Fibroblast of lung (primary cell): ENCODE measurements around the gene FTO. TPM values are rescaled to one million over a fixed set of nuclear protein-coding genes. Genes with fewer than 3 reads are reported as not detected.

Source experiments
- DNase-seq, 2 donors: peaks; one replicate each; pipeline versions ENCODE4 v3.0.0 to v3.0.0-alpha.2; 2010; ENCODE audit warnings: low read depth in 2 of 2
- H2AFZ ChIP-seq: 2 replicates; pipeline ENCODE4 v1.5.1; 2012; ENCODE audit warnings: low read length, control low read depth, inconsistent platforms
- H3K27ac ChIP-seq: 2 replicates; pipeline ENCODE4 v1.5.1; 2011; ENCODE audit warnings: low read length, control low read depth; ENCODE audit not compliant: insufficient read depth
- H3K27me3 ChIP-seq: 2 replicates; pipeline ENCODE4 v1.5.1; 2011; ENCODE audit warnings: mild to moderate bottlenecking, low read length; ENCODE audit not compliant: control insufficient read depth, insufficient read depth
- H3K36me3 ChIP-seq: 2 replicates; pipeline ENCODE4 v1.5.1; 2011; ENCODE audit warnings: low read length; ENCODE audit not compliant: control insufficient read depth, insufficient read depth
- H3K4me1 ChIP-seq: 2 replicates; pipeline ENCODE4 v1.5.1; 2011; ENCODE audit warnings: low read length; ENCODE audit not compliant: control insufficient read depth, insufficient read depth; ENCODE audit errors: extremely low read depth
- H3K4me2 ChIP-seq: 2 replicates; pipeline ENCODE4 v1.5.1; 2011; ENCODE audit warnings: low read length, control low read depth; ENCODE audit not compliant: insufficient read depth; ENCODE audit errors: extremely low read depth
- H3K4me3 ChIP-seq, 4 experiments: fragments of 200-600 bp in 1 of 4; sonication (generic) in 1 of 4; replicated peaks in 1 of 4; 2 replicates each; pipeline ENCODE4 v1.5.1; 2011 to 2016; ENCODE audit warnings: low read length in 4 of 4, low read depth in 3 of 4, mild to moderate bottlenecking in 3 of 4, control low read depth in 2 of 4, inconsistent platforms in 1 of 4, mixed read lengths in 1 of 4; ENCODE audit not compliant: insufficient read depth in 1 of 4; ENCODE audit errors: control extremely low read depth in 1 of 4
- H3K79me2 ChIP-seq: 2 replicates; pipeline ENCODE4 v1.5.1; 2012; ENCODE audit warnings: mild to moderate bottlenecking, low read length, inconsistent platforms; ENCODE audit not compliant: control insufficient read depth, insufficient read depth
- H3K9ac ChIP-seq: 2 replicates; pipeline ENCODE4 v1.5.1; 2011; ENCODE audit warnings: mild to moderate bottlenecking, low read length, control low read depth; ENCODE audit not compliant: insufficient read depth
- H3K9me3 ChIP-seq: 2 replicates; pipeline ENCODE4 v1.5.1; 2012; ENCODE audit warnings: low read depth, low read length; ENCODE audit not compliant: control insufficient read depth, insufficient read depth
- H4K20me1 ChIP-seq: 2 replicates; pipeline ENCODE4 v1.5.1; 2011; ENCODE audit warnings: low read length; ENCODE audit not compliant: control insufficient read depth, insufficient read depth; ENCODE audit errors: extremely low read depth
- EZH2 ChIP-seq: IDR thresholded peaks from 2 replicates; pipeline ENCODE4 v1.5.1; 2012; ENCODE audit warnings: low read length, control low read depth, mild to moderate bottlenecking; ENCODE audit errors: missing control alignments
- polyA plus RNA-seq, 2 donors: library from polyadenylated mRNA; depleted of rRNA in 1 of 2; stranded (reverse) in 1 of 2; unstranded in 1 of 2; fragments of >200 nt; gene quantifications; 2 replicates each; pipeline ENCODE4 v1.2.1, GENCODE V29; 2011 to 2012; ENCODE audit warnings: missing spikeins in 1 of 2
- total RNA-seq: library from RNA; depleted of rRNA; stranded (reverse); fragments of >200 nt; gene quantifications from 2 replicates; pipeline ENCODE4 v1.2.1, GENCODE V29; 2014
- TF ChIP-seq, protein P1 (sequence below), 2 donors: IDR thresholded peaks in 1 of 2; conservative IDR thresholded peaks in 1 of 2; 1 replicate in 1 of 2; 2 replicates in 1 of 2; pipeline ENCODE4 v1.5.1; 2011 to 2012; ENCODE audit warnings: low read length in 2 of 2, control low read depth in 1 of 2, inconsistent platforms in 1 of 2, low read depth in 1 of 2, mild to moderate bottlenecking in 1 of 2

Gene FTO
- total and polyA plus RNA-seq, 2 donors (not counting 1 experiment from before 2014, with no cell fraction given): 61.1 to 97.6 TPM

DNA sequence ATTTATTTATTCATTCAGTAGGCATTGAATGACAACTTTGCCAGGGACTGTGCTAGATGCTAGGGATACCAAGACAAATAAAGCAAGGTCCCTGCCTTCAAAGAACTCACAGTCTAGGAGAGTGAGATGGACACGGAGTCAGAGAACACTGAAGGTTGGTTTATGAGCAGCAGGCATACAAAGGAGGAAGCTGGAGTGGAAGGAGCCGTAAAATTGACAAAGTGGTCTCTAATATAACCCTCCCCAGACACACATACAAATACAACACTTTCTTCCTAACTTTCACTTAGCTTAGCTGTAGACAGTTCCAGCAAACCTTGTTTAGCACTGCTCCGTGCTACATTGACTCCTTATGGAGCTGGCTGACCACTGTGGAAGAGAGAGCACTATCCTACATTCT lies 353.0 kb downstream of the FTO start:
- H3K4me1 ChIP-seq: no peaks in the 10 kb centered on the region
- no peaks in the 10 kb centered on the region for H3K27me3 ChIP-seq
- H3K9me3 ChIP-seq: no peaks in the 10 kb centered on the region
- no peaks in the 10 kb centered on the region for H3K36me3 ChIP-seq
- H4K20me1 ChIP-seq: no peaks in the 10 kb centered on the region
- H3K27ac ChIP-seq: no peak overlapping the region
- H2AFZ ChIP-seq: no peak overlapping the region
- H3K79me2 ChIP-seq: no peaks in the 10 kb centered on the region
- TF ChIP-seq, protein P1, sequence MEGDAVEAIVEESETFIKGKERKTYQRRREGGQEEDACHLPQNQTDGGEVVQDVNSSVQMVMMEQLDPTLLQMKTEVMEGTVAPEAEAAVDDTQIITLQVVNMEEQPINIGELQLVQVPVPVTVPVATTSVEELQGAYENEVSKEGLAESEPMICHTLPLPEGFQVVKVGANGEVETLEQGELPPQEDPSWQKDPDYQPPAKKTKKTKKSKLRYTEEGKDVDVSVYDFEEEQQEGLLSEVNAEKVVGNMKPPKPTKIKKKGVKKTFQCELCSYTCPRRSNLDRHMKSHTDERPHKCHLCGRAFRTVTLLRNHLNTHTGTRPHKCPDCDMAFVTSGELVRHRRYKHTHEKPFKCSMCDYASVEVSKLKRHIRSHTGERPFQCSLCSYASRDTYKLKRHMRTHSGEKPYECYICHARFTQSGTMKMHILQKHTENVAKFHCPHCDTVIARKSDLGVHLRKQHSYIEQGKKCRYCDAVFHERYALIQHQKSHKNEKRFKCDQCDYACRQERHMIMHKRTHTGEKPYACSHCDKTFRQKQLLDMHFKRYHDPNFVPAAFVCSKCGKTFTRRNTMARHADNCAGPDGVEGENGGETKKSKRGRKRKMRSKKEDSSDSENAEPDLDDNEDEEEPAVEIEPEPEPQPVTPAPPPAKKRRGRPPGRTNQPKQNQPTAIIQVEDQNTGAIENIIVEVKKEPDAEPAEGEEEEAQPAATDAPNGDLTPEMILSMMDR (conservative IDR thresholded peaks at IDR 0.05 in 1 of 2, IDR thresholded peaks at IDR 0.05 in 1 of 2; ENCODE audit: low read depth in 1 of 2, low read length in 2 of 2): no peak
- no peak for TF ChIP-seq EZH2
- H3K4me3 ChIP-seq: no peak overlapping the region
- DNase-seq: no peak
- H3K4me2 ChIP-seq: no peak overlapping the region
- H3K9ac ChIP-seq: no peak overlapping the region

DNA sequence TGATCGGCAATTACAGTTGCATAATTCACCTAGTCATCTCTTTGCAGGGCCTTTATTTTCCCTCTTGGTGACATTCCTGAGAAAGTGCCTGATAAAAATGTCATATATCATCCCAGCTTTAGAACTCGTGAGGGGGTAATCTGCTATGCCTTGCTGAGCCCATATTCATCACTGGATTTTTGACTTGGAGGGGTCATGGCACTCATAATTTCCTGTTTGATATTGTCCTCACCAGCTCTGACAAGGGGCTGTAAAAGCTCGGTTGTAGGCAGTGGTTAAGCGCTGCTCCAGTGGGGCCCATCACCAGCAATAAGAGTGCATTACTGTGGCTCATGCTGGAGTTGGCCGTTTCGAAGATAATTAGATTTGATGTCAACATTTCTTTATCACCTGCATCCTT lies 355.4 kb downstream of the FTO start:
- H3K4me3 ChIP-seq: no peak overlapping the region
- no peaks in the 10 kb centered on the region for H3K79me2 ChIP-seq
- no peak for DNase-seq
- H3K4me2 ChIP-seq: no peak overlapping the region
- no peaks in the 10 kb centered on the region for H4K20me1 ChIP-seq
- no peaks in the 10 kb centered on the region for H3K9me3 ChIP-seq
- H3K27me3 ChIP-seq: no peaks in the 10 kb centered on the region
- no peak overlapping the region for H3K9ac ChIP-seq
- no peak for TF ChIP-seq EZH2
- TF ChIP-seq, protein P1 (conservative IDR thresholded peaks at IDR 0.05 in 1 of 2, IDR thresholded peaks at IDR 0.05 in 1 of 2; ENCODE audit: low read depth in 1 of 2, low read length in 2 of 2): no peak
- H2AFZ ChIP-seq: no peak overlapping the region
- H3K27ac ChIP-seq: no peak overlapping the region
- no peaks in the 10 kb centered on the region for H3K36me3 ChIP-seq
- H3K4me1 ChIP-seq: no peaks in the 10 kb centered on the region

DNA sequence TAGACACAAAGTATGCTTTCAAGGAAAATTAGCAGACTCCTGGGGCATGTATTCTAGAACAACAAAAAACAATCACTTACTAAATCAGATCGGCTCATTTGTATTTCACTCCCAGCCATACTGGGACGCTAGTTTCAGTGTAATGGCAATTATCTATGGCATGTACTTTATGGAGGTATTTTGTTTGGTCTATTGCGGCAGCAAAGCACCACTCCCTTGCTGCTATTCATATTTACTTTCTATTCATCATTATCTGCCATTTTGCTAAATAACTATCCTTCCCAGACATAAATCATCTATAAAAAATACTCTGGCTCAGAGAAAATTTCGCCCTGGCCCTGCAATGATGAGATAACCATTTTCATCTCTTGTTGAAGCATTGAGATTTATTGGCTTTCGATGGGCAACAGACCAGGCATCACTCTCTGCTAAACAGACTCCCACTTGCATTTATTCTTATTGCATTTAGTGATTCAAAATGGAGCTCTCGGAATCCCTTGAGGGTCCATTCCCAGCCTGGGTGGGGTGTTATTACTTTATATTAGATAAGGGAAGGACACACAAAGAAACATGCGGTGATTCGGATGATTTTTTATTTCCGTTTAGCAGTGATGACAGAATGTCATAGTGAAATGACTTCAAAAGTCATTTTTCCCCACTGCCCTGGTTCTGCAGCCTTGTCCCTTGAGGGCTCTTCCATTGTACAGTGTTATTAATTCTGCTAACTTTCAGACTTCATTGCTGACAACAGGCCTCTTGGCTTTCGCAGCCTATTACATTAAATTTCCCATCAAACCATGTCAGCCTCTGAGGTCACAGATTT lies 356.9 kb downstream of the FTO start:
- Histone ChIP-seq H2AFZ (no peak overlapping the region), H3K4me3 (no peak overlapping the region), H3K79me2 (no peaks in the 10 kb centered on the region), H3K27me3 (no peaks in the 10 kb centered on the region), H3K9ac (no peak overlapping the region), H3K4me1 (no peaks in the 10 kb centered on the region), H3K4me2 (no peak overlapping the region), H3K9me3 (no peaks in the 10 kb centered on the region), H3K36me3 (no peaks in the 10 kb centered on the region), H4K20me1 (no peaks in the 10 kb centered on the region), H3K27ac (no peak overlapping the region)
- no peak for TF ChIP-seq EZH2
- TF ChIP-seq, protein P1 (conservative IDR thresholded peaks at IDR 0.05 in 1 of 2, IDR thresholded peaks at IDR 0.05 in 1 of 2; ENCODE audit: low read depth in 1 of 2, low read length in 2 of 2): no peak
- no peak for DNase-seq
